ENCODE data around the gene OLIG1. TPM values are rescaled to one million over a fixed set of nuclear protein-coding genes. Genes with fewer than 3 reads are reported as not detected.

OLIG1 gene
- total and polyA plus RNA-seq, 2 of the 4 experiments (the other 2 are of a cell fraction) = not detected

DNA sequence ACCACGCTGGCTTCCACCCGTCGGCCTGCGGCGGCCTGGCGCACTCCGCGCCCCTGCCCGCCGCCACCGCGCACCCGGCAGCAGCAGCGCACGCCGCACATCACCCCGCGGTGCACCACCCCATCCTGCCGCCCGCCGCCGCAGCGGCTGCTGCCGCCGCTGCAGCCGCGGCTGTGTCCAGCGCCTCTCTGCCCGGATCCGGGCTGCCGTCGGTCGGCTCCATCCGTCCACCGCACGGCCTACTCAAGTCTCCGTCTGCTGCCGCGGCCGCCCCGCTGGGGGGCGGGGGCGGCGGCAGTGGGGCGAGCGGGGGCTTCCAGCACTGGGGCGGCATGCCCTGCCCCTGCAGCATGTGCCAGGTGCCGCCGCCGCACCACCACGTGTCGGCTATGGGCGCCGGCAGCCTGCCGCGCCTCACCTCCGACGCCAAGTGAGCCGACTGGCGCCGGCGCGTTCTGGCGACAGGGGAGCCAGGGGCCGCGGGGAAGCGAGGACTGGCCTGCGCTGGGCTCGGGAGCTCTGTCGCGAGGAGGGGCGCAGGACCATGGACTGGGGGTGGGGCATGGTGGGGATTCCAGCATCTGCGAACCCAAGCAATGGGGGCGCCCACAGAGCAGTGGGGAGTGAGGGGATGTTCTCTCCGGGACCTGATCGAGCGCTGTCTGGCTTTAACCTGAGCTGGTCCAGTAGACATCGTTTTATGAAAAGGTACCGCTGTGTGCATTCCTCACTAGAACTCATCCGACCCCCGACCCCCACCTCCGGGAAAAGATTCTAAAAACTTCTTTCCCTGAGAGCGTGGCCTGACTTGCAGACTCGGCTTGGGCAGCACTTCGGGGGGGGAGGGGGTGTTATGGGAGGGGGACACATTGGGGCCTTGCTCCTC, 42.3 kb upstream of the OLIG1 start (continued):
- TF ChIP-seq, protein P1, sequence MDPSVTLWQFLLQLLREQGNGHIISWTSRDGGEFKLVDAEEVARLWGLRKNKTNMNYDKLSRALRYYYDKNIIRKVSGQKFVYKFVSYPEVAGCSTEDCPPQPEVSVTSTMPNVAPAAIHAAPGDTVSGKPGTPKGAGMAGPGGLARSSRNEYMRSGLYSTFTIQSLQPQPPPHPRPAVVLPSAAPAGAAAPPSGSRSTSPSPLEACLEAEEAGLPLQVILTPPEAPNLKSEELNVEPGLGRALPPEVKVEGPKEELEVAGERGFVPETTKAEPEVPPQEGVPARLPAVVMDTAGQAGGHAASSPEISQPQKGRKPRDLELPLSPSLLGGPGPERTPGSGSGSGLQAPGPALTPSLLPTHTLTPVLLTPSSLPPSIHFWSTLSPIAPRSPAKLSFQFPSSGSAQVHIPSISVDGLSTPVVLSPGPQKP (IDR thresholded peaks at IDR 0.05; ENCODE audit: borderline replicate concordance, low read depth, low read length) = no peak

DNA sequence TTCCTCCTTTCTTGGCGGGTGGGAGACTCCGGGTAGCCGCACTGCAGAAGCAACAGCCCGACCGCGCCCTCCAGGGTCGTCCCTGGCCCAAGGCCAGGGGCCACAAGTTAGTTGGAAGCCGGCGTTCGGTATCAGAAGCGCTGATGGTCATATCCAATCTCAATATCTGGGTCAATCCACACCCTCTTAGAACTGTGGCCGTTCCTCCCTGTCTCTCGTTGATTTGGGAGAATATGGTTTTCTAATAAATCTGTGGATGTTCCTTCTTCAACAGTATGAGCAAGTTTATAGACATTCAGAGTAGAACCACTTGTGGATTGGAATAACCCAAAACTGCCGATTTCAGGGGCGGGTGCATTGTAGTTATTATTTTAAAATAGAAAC, 41.7 kb upstream of the OLIG1 start:
- Histone ChIP-seq H3K4me2 (ENCODE audit: low read depth, low read length) (no peak overlapping the region), H4K20me1 (ENCODE audit: insufficient read depth, low read length) (peaks cover 3% of the 10 kb centered on the region; the same call in 1 of the 2 replicates), H3K4ac (ENCODE audit: low read depth, low read length) (no peak overlapping the region), H3K9me1 (ENCODE audit: insufficient read depth, low read length) (no peaks in the 10 kb centered on the region), H3K27me3 (ENCODE audit: control insufficient read depth, insufficient read depth, low read length) (peaks cover 97% of the 10 kb centered on the region), H3K79me1 (ENCODE audit: low read depth in 1 of 2, low read length in 2 of 2) (no peaks in the 10 kb centered on the region), H2BK15ac (ENCODE audit: low read depth, low read length) (no peak overlapping the region), H2BK5ac (ENCODE audit: low read depth, low read length, poor library complexity, severe bottlenecking) (no peak overlapping the region), H3K27ac (ENCODE audit: insufficient read depth, low read length) (no peak overlapping the region), H2AK9ac (replicated peaks; ENCODE audit: low read depth, low read length, poor library complexity) (no peak overlapping the region), H4K91ac (ENCODE audit: insufficient read depth, low read depth, low read length) (no peak overlapping the region), H4K5ac (ENCODE audit: low read depth, low read length) (no peak overlapping the region), H3K36me3 (ENCODE audit: control insufficient read depth, insufficient read depth, low read length) (no peaks in the 10 kb centered on the region), H3K56ac (ENCODE audit: extremely low read depth, insufficient read depth, low read length) (no peak overlapping the region), H2BK120ac (ENCODE audit: low read depth, low read length) (no peak overlapping the region), H3K23ac (ENCODE audit: low read depth, low read length) (no peak overlapping the region), H2AFZ (replicated peaks; ENCODE audit: low read length, poor library complexity) (no peak overlapping the region), H3K4me3 (ENCODE audit: insufficient read depth, low read depth, low read length) (no peak overlapping the region), H3K4me1 (ENCODE audit: control insufficient read depth, insufficient read depth, low read length) (no peaks in the 10 kb centered on the region), H3K9ac (ENCODE audit: low read depth, low read length) (no peak overlapping the region), H3K9me3 (ENCODE audit: control insufficient read depth, insufficient read depth, low read length) (peaks cover 10% of the 10 kb centered on the region), H4K8ac (ENCODE audit: low read depth in 2 of 2, low read length in 2 of 2) (no peak overlapping the region), H2BK20ac (ENCODE audit: low read depth, low read length) (no peak overlapping the region), H3K18ac (ENCODE audit: low read depth, low read length) (no peak overlapping the region), H3K14ac (replicated peaks; ENCODE audit: low read depth, low read length) (no peak overlapping the region), H2AK5ac (ENCODE audit: low read depth, low read length) (no peak overlapping the region)
- POLR2A ChIA-PET (ENCODE audit: unreplicated experiment) = no interaction called here
- CTCF ChIA-PET = no interaction called here
- no peak for DNase-seq
- WGBS, 2 experiments (ENCODE audit: extremely low coverage in 2 of 2, insufficient read length in 1 of 2) = no CpG with 5 or more reads among the region's 15 CpGs
- TF ChIP-seq SMC3 (IDR thresholded peaks at IDR 0.05; ENCODE audit: low read depth, low read length) (no peak), MXI1 (IDR thresholded peaks at IDR 0.05; ENCODE audit: borderline replicate concordance, low read depth, low read length) (no peak), RAD21 (IDR thresholded peaks at IDR 0.05; ENCODE audit: low read length) (no peak), MAZ (IDR thresholded peaks at IDR 0.05; ENCODE audit: borderline replicate concordance, low read depth, low read length) (no peak), MAFK (IDR thresholded peaks at IDR 0.05; ENCODE audit: low read depth, low read length) (no peak)
- TF ChIP-seq, protein P1 (IDR thresholded peaks at IDR 0.05; ENCODE audit: borderline replicate concordance, low read depth, low read length) = no peak
- TF ChIP-seq, protein P2, sequence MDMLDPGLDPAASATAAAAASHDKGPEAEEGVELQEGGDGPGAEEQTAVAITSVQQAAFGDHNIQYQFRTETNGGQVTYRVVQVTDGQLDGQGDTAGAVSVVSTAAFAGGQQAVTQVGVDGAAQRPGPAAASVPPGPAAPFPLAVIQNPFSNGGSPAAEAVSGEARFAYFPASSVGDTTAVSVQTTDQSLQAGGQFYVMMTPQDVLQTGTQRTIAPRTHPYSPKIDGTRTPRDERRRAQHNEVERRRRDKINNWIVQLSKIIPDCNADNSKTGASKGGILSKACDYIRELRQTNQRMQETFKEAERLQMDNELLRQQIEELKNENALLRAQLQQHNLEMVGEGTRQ (IDR thresholded peaks at IDR 0.05; ENCODE audit: low read depth, low read length) = no peak
- intact Hi-C loops (cut with micrococcal nuclease) (no loop called here), dilution Hi-C loops (cut with HindIII; ENCODE audit: low sequenced_read_pairs, unreplicated experiment) (no loop called here), in situ Hi-C loops (cut with MboI; ENCODE audit: low sequenced_read_pairs) (no loop called here)
- ATAC-seq (ENCODE audit: low read depth) = no peak
- no TSS peak for BruUV-seq (replicated peaks)
